Activated T-cell treated with anti-CD3 and anti-CD28 coated beads, Interleukin-2, amount 50 U/mL, for 1 hour (primary cell): ENCODE data around the gene MYO1C.
"Not testable (repeated sequence)": the region's sequence is repeated elsewhere in the genome, so short reads cannot be mapped to it uniquely, and the experiment has no call there.

Source experiments
- DNase-seq: peaks from one replicate; pipeline ENCODE4 v3.0.0-alpha.2; 2020

Gene MYO1C, protein sequence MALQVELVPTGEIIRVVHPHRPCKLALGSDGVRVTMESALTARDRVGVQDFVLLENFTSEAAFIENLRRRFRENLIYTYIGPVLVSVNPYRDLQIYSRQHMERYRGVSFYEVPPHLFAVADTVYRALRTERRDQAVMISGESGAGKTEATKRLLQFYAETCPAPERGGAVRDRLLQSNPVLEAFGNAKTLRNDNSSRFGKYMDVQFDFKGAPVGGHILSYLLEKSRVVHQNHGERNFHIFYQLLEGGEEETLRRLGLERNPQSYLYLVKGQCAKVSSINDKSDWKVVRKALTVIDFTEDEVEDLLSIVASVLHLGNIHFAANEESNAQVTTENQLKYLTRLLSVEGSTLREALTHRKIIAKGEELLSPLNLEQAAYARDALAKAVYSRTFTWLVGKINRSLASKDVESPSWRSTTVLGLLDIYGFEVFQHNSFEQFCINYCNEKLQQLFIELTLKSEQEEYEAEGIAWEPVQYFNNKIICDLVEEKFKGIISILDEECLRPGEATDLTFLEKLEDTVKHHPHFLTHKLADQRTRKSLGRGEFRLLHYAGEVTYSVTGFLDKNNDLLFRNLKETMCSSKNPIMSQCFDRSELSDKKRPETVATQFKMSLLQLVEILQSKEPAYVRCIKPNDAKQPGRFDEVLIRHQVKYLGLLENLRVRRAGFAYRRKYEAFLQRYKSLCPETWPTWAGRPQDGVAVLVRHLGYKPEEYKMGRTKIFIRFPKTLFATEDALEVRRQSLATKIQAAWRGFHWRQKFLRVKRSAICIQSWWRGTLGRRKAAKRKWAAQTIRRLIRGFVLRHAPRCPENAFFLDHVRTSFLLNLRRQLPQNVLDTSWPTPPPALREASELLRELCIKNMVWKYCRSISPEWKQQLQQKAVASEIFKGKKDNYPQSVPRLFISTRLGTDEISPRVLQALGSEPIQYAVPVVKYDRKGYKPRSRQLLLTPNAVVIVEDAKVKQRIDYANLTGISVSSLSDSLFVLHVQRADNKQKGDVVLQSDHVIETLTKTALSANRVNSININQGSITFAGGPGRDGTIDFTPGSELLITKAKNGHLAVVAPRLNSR

GRCh38 chr17:1492249-1493206 lies at the start of gene MYO1C:
TSS of gene MYO1C (minus strand) at chr17:1492686. CDS start at chr17:1492487, 199 bp downstream.
- DNase-seq, result peak; percentile 32

DNA sequence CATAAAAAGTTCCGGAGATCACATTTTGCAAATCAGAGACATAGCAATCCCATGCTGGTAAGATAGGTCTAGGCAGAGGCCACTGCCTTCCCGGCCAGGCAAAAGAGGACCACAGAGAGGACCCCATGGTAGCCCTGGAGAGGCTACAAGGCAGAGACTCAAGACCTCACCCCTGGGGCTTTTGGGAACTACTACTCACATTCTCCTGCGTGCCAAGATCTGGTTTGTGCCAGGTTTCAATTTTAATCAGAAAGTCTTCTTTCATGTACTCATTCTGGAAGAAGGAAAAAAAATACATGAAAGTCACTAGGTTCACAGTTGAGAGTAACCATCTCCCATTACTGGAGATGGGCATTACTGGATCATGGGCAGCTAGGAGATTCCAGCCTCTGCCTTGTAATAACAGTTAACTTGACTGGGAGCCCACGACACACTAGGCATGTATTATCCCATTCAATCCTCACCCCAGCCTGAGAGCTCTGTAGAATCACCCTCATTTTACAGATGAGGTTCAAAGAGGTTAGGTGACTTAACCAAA lies 49.0 kb upstream of the MYO1C start:
- no peak for DNase-seq

DNA sequence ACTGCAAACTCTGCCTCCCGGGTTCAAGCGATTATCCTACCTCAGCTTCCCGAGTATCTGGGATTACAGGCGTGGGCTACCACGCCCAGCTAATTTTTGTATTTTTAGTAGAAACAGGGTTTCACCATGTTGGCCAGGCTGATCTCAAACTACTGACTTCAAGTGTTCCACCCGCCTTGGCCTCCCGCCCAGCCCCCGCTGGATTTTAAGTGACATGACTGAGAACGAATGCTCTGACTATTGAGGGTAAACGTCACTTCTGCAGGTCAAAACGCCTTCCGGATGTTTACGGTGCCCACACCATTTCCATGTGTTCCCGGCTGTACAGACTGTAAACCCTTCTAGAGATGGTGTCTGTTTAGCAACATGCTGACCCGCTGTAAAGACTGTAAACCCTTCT lies 47.3 kb upstream of the MYO1C start:
- no peak for DNase-seq

DNA sequence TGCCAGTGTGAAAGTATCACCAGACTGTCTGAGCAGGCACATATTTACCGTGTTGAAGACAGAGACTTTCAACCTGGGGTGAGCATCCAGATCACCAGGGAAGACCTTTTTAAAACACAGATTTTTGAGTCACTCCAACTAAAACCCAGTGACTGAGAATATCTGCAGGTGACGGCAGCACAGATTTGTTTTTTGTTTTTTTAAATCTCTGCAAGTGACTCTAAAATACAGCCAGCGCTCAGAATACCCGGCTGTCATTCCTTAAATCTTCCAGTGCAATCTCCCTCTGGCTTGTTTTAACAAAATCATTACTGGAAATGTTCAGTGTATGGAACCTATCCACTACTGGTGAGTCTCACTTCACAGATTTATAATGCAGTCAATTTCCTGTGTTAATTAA lies 43.3 kb upstream of the MYO1C start:
- DNase-seq, result no peak

DNA sequence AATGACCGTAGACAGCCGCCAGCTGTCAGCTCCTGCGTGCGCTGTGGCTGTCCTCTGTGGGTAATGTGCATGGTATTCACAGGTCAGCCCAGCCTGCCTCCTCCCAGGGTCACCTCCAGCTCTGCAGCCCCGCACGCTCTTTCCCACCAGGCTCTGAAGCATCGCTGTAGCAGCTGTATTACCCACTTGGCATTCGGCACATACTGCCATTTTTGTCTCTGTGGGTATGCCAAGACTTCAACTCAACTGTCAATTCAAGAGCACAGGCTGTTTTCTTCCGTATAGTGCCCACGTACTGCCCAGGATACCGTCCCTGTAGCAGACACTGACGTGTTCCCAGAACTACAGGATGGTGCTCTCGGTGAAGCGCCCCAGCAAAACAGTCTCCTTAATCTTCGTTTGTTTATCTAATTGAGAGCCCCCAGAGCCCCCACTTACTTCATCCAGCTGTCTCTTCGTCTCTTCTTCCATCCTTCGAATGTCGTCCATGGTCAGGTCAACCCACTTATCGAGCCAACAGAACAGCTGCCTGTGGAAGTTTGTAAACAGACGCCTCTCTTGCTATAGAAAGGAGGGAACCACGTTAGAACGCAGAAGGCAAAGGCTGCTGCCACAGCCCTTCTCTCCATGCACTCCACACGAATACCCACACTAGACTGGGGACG lies 41.3 kb upstream of the MYO1C start:
- no peak for DNase-seq

DNA sequence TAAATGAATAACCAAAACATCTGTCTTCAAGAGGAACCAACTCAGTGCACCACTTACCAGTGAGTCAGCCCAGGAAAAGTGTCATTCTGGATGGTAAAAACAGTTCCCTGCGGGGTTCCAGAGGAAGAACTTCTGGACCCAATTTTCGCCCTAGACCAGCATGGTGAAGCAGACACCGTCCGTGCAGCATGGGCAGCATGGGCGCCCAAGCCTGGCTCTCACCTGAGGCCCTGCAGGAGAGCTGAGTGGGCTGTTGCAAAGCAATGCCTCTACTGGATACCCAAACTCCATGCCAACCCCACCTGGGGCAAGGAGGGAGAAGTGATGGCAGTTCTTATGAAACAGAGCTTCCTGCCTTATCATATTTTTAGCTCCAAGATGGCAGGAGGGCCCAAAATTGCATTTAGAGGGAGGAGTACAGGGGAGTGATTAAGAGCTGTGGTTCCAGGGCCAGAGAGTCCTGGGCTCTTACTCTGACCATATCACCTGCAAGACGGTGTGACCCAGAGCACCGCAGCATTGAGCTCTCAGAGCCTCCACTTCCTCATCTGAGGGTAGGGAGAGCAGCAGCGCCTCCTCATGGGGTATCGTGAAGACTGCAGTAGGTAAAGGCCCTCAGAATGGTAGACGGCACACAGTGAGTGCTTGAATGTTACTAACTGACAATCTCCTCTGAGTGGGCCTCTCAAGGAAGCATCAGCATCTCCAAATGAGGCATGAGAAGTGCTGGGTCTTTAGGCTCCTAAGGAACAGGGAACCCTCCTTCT lies 40.5 kb upstream of the MYO1C start:
- peak; percentile 52 for DNase-seq

GRCh38 chr17:1529863-1530262 lies 37.4 kb upstream of the MYO1C start:
- DNase-seq, result no peak

GRCh38 chr17:1526876-1527275 lies 34.4 kb upstream of the MYO1C start:
- DNase-seq, result not testable (repeated sequence)

DNA sequence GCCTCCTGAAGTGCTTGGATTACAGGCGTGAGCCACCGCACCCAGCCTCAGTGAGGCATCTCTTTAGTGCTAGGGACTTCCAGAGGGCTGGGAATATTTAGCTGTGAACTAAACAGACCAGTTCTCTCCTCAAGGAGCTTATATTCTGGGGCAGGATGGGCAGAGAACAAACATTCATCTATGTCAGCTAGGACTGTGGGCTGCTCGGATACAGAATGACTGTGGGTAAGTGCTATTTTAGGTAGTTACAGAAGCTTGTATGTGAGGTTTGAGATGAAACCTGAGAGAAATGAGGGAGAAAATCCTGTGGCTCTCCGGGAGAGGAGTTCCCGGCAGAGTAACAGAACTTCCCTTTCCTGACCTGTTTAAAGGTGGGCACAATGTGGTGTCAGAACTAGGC lies 30.1 kb upstream of the MYO1C start:
- DNase-seq, result no peak

- no peak for DNase-seq
These were observed 28.7 kb upstream of the MYO1C start for GRCh38 chr17:1521086-1521640.

DNA sequence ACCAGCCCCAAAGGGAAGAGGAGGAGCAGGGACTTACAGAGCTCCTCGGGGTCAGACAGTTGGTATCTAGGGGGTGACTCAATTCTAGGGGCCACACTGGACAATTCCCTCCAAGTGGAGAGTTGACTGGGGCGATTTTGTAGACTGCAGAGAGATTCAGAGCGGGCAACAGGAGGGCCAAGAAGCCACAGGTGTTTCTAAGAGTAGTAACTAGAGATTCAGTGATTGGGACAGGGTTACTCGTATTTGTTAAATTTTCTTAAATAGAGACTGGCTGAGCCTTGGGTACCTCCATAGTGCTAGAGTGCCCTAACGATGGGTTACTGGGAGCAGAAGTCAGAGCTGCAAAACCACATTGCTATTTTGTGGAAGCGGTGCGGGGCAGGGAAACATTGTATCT lies 27.2 kb upstream of the MYO1C start:
- no peak for DNase-seq

DNA sequence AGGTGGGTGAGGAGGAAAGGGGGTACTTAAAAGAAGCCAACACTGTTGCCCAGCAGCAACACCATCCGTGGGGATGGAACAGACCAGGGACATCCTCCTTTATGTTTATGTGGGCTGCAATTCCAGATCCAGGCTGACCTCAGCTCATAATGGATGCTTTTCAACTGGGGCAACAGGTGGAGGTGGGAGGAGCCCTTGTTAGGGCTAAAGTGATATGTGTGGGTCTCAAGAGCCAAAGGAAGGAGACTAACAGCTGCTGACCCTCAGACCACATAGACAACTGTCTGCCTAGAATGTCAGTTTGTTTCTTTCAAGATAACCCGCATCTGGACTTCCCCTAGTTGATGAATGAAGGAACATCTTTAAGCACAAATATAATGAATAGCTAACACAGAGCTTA lies 25.9 kb upstream of the MYO1C start:
- DNase-seq, result no peak

DNA sequence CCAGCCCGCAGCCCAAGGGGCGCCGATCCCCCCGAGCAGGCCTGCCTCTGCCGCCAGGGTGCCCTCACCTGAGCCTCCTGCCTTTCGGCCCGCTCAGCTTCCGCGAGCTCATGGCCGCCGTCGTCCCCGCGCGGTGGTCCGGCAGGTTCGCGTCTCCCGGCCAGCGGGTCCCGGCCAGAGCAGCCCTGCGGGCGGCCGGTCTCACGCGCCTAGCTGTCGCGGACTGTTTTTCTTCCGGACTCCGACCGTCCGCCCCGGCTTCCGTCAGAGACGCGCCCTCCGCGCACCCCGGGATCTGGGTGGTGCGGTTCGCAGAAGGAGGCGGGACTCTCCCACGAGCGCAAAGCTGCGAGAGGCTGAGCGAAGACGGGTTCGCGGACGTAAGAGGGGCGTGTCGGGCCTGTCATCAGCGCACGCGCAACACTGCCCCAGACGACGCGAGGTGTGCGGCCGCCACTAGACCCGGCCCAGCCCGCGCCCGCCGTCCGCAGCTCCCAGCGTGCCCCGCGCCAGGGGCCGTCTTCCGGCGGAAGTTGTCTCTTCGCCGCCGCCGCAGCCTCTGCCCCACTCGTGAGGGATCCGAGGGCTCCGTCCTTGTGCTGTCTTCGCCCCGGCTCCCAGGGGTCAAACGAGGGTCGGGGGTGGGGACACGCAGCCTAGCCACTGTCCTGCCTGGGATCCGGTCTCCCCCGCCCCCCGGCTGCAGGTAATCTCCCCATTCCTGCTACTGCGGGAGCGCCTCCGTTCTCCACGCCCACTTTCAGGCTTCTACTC lies 24.1 kb upstream of the MYO1C start, which contains the start of gene INPP5K:
Gene INPP5K, minus strand, starts transcription at position 225 of the 774 bp plus-strand sequence. Its CDS starts 113 bp downstream, at position 112.
- peak; percentile 96 for DNase-seq

DNA sequence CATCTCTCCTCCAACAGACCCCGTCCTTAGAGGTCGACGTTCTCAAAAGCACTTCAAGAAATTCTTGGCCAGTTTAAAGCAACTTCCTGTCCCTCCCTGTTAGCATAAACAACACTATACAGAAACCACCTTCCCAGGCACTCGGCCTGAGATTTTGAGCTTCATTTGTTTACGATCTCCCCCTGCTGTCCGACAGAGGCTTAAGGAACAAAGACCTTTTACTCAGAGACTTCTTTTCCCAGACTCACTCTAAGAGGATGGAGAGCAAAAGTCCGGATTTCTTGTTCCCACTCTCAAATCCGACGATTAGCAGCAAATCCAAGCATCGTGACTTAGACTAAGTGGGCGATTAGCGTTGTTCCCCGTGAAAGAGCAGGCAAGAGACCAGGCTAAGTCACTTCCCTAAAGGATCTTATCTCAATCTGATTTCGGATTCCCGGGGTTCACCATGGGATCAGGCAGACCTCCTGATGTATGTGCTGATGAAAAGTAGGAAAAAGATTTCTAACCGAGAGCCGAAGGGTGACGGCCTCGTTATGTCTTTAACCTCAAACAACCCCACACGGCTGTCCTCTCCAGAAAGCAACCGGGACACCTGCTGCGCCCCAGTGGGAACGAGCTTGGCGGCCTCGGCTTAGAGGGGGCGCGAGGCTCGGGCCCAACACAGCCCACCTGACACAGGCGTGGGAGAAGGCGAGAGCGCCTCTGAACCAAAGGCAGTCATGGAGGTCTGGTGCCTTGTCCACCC lies 23.3 kb upstream of the MYO1C start:
- DNase-seq, result peak; percentile 36

- no peak for DNase-seq
These were observed 19.9 kb upstream of the MYO1C start for GRCh38 chr17:1512351-1512750.

DNA sequence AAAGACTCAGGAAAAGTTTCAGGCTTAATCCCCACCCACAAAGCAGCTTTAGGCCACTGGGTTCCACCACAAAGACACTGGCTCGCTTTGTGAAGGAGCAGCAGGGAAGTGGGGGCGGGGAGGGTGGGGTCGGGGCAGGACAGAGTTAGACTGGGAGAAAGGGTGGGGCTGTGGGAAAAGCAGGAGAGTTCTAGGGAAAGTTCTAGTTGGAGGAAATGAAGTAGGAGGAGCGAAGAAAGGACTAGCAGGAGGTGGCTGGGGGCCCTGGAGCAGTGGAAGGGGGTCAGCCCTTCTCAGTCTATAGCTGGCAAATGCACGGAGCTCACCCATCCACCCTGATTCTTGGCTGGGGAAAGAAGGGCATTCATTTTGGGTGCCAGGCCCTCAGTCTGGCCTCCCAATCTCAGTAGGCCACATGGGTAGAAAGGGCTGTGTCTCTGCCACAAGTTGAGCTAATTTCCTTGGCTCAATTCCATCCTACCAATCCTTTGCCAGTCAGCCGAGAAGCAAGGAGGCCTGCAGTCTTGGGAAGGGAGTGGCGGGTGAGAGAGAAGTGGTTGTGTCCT lies 19.4 kb upstream of the MYO1C start:
- DNase-seq, result no peak

GRCh38 chr17:1511290-1511689 lies 18.8 kb upstream of the MYO1C start:
- DNase-seq, result no peak

GRCh38 chr17:1509290-1509881 lies 16.9 kb upstream of the MYO1C start:
- no peak for DNase-seq
